ENCODE results near the gene DENND4C. TPM values are rescaled to one million over a fixed set of nuclear protein-coding genes. Genes with fewer than 3 reads are reported as not detected.

Gene DENND4C
- polyA plus RNA-seq, 1 of the 3 experiments (the other 2 are of a cell fraction): 7.5 TPM

- no peaks in the 10 kb centered on the region for H3K27me3 ChIP-seq (ENCODE audit: insufficient read depth)
- ChIA-PET CTCF (interaction anchor here (1.0 kb wide), 1 partner anchor 84 kb away, joined by 7 read pairs; no protein-coding TSS in a partner anchor), POLR2A (no interaction called here)
- no peak overlapping the region for H3K9ac ChIP-seq
- H3K4me2 ChIP-seq: no peak overlapping the region
- peaks cover 76% of the 10 kb centered on the region for H3F3A ChIP-seq (replicated peaks; ENCODE audit: insufficient read depth)
- peaks cover 25% of the 10 kb centered on the region for H3K79me2 ChIP-seq (ENCODE audit: insufficient read depth)
- peaks cover 65 to 68% of the 10 kb centered on the region in 2 experiments for H3K36me3 ChIP-seq (replicated peaks in 1 of 2; ENCODE audit: control insufficient read depth in 1 of 2, insufficient read depth in 2 of 2, low read length in 1 of 2)
- no peak for DNase-seq
- H4K20me1 ChIP-seq (ENCODE audit: insufficient read depth): peaks cover 29% of the 10 kb centered on the region
- TF ChIP-seq SIN3A (IDR thresholded peaks at IDR 0.05; ENCODE audit: borderline replicate concordance, low read depth, low read length): no peak
- TF ChIP-seq, protein P1, sequence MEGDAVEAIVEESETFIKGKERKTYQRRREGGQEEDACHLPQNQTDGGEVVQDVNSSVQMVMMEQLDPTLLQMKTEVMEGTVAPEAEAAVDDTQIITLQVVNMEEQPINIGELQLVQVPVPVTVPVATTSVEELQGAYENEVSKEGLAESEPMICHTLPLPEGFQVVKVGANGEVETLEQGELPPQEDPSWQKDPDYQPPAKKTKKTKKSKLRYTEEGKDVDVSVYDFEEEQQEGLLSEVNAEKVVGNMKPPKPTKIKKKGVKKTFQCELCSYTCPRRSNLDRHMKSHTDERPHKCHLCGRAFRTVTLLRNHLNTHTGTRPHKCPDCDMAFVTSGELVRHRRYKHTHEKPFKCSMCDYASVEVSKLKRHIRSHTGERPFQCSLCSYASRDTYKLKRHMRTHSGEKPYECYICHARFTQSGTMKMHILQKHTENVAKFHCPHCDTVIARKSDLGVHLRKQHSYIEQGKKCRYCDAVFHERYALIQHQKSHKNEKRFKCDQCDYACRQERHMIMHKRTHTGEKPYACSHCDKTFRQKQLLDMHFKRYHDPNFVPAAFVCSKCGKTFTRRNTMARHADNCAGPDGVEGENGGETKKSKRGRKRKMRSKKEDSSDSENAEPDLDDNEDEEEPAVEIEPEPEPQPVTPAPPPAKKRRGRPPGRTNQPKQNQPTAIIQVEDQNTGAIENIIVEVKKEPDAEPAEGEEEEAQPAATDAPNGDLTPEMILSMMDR (IDR thresholded peaks at IDR 0.05): no peak
- no peak for TF ChIP-seq MXI1 (IDR thresholded peaks at IDR 0.05; ENCODE audit: low read depth, low read length)
- no peak for TF ChIP-seq EZH2phosphoT487 (IDR thresholded peaks at IDR 0.05; ENCODE audit: borderline replicate concordance, low read depth)
- TF ChIP-seq MAX (IDR thresholded peaks at IDR 0.05; ENCODE audit: low read depth): no peak
- peak overlapping the region in 1 of 2 experiments; percentile 47; a peak in 2 of 4 replicates for H3K27ac ChIP-seq (ENCODE audit: low read depth in 2 of 2, low read length in 1 of 2)
- no peaks in the 10 kb centered on the region for H3K9me3 ChIP-seq
- peaks cover 13 to 14% of the 10 kb centered on the region in 2 experiments for H3K4me1 ChIP-seq (ENCODE audit: control insufficient read depth in 1 of 2, insufficient read depth in 2 of 2, low read depth in 1 of 2, low read length in 1 of 2)
- no peak overlapping the region for H3K4me3 ChIP-seq (ENCODE audit: low read depth in 2 of 2, low read length in 1 of 2)
- H3K9me2 ChIP-seq: no peaks in the 10 kb centered on the region
- H2AFZ ChIP-seq (ENCODE audit: low read depth): no peak overlapping the region
Measured at GRCh38 chr9:19373527-19373926, 143.0 kb downstream of the DENND4C start.

- H3K27ac ChIP-seq (ENCODE audit: low read depth in 2 of 2, low read length in 1 of 2): peak overlapping the region; percentile 22 to 91; a peak in 3 of 4 replicates
Measured at GRCh38 chr9:19375538-19375937, 145.0 kb downstream of the DENND4C start.

More at GRCh38 chr9:19375538-19375937, 145.0 kb downstream of the DENND4C start:
- POLR2A ChIA-PET: interaction anchor here (0.6 to 1.1 kb wide), 2 partner anchors 39 to 90 kb away, joined by 3 read pairs; no protein-coding TSS in a partner anchor
- CTCF ChIA-PET: interaction anchor here (1.4 kb wide), 1 partner anchor 82 kb away, joined by 5 read pairs; no protein-coding TSS in a partner anchor
- Histone ChIP-seq H3K79me2 (ENCODE audit: insufficient read depth) (peaks cover 41% of the 10 kb centered on the region), H3K9me3 (no peaks in the 10 kb centered on the region; the same call in 1 of the 2 replicates), H3K27me3 (ENCODE audit: insufficient read depth) (no peaks in the 10 kb centered on the region), H3K4me2 (no peak overlapping the region), H3K36me3 (replicated peaks in 1 of 2; ENCODE audit: control insufficient read depth in 1 of 2, insufficient read depth in 2 of 2, low read length in 1 of 2) (peaks cover 68 to 71% of the 10 kb centered on the region in 2 experiments), H3K4me1 (ENCODE audit: control insufficient read depth in 1 of 2, insufficient read depth in 2 of 2, low read depth in 1 of 2, low read length in 1 of 2) (peaks cover 13 to 16% of the 10 kb centered on the region in 2 experiments), H3K9ac (peak overlapping the region; percentile 95; the same call in 1 of the 2 replicates), H2AFZ (ENCODE audit: low read depth) (no peak overlapping the region), H3F3A (replicated peaks; ENCODE audit: insufficient read depth) (peaks cover 81% of the 10 kb centered on the region), H4K20me1 (ENCODE audit: insufficient read depth) (peaks cover 39% of the 10 kb centered on the region), H3K4me3 (ENCODE audit: low read depth in 2 of 2, low read length in 1 of 2) (no peak overlapping the region), H3K9me2 (no peaks in the 10 kb centered on the region)
- TF ChIP-seq JUND (IDR thresholded peaks at IDR 0.05): 0 out of 2 replicates have a peak, but pooled peaks have one; percentile 3
- peak; percentile 31; the same call in 1 of the 2 replicates for TF ChIP-seq FOSL2 (IDR thresholded peaks at IDR 0.05; ENCODE audit: borderline replicate concordance, low read depth)
- TF ChIP-seq FOXM1 (IDR thresholded peaks at IDR 0.05; ENCODE audit: low read depth): no peak
- no peak for TF ChIP-seq YY1 (IDR thresholded peaks at IDR 0.05; ENCODE audit: low read depth)
- TF ChIP-seq MXI1 (IDR thresholded peaks at IDR 0.05; ENCODE audit: low read depth, low read length): no peak
- TF ChIP-seq MEF2A (IDR thresholded peaks at IDR 0.05; ENCODE audit: borderline replicate concordance, low read depth): no peak
- no peak for TF ChIP-seq EZH2phosphoT487 (IDR thresholded peaks at IDR 0.05; ENCODE audit: borderline replicate concordance, low read depth)
- 0 out of 2 replicates have a peak, but pooled peaks have one; percentile 17 for TF ChIP-seq TCF12 (IDR thresholded peaks at IDR 0.05)
- DNase-seq: no peak

Data from SK-N-SH (cell line).